Epithelial cell of proximal tubule (primary cell): ENCODE results near the gene NOTO. TPM values are rescaled to one million over a fixed set of nuclear protein-coding genes. Genes with fewer than 3 reads are reported as not detected.

Source experiments
- DNase-seq: peaks from one replicate; pipeline ENCODE4 v3.0.0-alpha.2; 2011; ENCODE audit warnings: low read depth
- H3K4me3 ChIP-seq: 2 replicates; pipeline ENCODE4 v1.5.1; 2011; ENCODE audit warnings: low read depth, mild to moderate bottlenecking, low read length
- total RNA-seq: library from RNA; depleted of rRNA; stranded (reverse); fragments of >200 nt; gene quantifications from 2 replicates; pipeline ENCODE4 v1.2.3, GENCODE V29; 2015
- TF ChIP-seq, protein P1 (sequence below): conservative IDR thresholded peaks from 2 replicates; pipeline ENCODE4 v1.5.1; 2012; ENCODE audit warnings: low read depth, mild to moderate bottlenecking, low read length

Gene NOTO
- total RNA-seq, 1 donor from 2014 or later = not detected

DNA sequence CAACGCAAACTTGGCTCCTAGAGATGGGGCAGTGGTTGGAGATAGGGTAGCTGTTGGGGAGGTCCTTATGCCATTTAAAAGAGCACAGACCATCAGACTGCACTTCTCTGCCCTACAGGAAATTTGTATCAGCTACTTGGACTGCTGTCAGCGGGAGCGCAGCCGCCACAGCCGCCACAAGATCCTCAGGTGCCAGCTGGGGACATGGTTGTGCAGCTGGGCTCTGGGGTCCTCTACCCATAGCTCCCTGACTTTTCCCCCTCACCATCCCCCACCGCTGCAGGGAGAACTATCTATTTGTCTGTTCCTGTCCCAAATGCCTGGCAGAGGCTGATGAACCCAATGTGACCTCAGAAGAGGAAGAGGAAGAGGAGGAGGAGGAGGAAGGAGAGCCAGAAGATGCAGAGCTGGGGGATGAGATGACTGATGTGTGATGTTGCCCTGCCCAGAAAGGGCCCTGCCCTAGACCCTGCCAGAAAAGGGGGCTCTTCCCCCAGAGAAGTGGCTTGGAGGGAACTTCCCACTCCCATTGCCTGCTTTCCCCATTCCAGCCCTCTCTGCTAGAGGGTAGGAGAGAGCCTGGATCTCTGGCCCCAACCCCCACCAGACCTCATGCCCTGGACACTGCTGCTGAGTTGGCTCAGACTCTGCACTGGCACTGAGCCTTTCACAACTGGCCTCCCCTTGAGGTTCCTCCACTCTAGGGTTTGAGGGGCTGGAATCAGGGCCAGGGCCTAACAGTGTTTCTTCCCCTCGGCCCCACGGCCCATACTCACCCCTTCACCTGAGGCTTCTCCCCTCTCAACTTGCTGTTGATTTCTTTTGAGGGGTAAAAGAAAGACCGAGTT is 23.4 kb downstream of the NOTO start:
- TF ChIP-seq, protein P1, sequence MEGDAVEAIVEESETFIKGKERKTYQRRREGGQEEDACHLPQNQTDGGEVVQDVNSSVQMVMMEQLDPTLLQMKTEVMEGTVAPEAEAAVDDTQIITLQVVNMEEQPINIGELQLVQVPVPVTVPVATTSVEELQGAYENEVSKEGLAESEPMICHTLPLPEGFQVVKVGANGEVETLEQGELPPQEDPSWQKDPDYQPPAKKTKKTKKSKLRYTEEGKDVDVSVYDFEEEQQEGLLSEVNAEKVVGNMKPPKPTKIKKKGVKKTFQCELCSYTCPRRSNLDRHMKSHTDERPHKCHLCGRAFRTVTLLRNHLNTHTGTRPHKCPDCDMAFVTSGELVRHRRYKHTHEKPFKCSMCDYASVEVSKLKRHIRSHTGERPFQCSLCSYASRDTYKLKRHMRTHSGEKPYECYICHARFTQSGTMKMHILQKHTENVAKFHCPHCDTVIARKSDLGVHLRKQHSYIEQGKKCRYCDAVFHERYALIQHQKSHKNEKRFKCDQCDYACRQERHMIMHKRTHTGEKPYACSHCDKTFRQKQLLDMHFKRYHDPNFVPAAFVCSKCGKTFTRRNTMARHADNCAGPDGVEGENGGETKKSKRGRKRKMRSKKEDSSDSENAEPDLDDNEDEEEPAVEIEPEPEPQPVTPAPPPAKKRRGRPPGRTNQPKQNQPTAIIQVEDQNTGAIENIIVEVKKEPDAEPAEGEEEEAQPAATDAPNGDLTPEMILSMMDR = no peak
- DNase-seq = no peak
- H3K4me3 ChIP-seq = no peak overlapping the region

- no peak overlapping the region for H3K4me3 ChIP-seq
- TF ChIP-seq, protein P1 = no peak
- DNase-seq = no peak
Observed at GRCh38 chr2:73227086-73227485, 24.7 kb downstream of the NOTO start.

DNA sequence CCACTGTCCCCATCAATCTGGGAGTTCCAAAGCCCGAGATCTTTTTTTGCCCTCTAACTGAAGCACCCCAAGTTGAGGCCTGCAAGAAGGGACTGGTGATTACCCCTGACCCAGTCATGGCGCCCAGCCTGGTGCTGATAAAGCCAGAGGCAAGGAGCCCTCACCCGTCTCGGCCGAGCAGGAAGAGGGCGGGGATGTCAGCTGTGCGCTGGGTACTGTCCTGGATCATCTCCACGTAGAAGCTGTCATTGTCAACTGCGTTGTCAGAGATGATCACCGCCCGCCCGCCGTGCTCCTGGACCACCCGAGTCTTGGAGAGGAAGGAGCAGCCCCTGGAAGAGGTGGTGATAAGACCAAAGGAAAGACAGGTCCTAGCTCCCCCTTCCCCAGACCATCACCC is 26.3 kb downstream of the NOTO start:
- DNase-seq = no peak
- H3K4me3 ChIP-seq = no peak overlapping the region
- TF ChIP-seq, protein P1 = no peak

GRCh38 chr2:73232403-73233153 is 30.2 kb downstream of the NOTO start:
- no peak for DNase-seq
- peak overlapping the region; percentile 88 for H3K4me3 ChIP-seq
- TF ChIP-seq, protein P1 = no peak

- DNase-seq = peak; percentile 96
- TF ChIP-seq, protein P1 = no peak
- peak within 1 kb of the TSS; percentile 88 for H3K4me3 ChIP-seq
Observed at GRCh38 chr2:73233154-73233931, 31.0 kb downstream of the NOTO start, which contains the start of gene PRADC1. Gene PRADC1 (minus strand): TSS chr2:73233239. CDS start chr2:73233160, 79 bp downstream.

DNA sequence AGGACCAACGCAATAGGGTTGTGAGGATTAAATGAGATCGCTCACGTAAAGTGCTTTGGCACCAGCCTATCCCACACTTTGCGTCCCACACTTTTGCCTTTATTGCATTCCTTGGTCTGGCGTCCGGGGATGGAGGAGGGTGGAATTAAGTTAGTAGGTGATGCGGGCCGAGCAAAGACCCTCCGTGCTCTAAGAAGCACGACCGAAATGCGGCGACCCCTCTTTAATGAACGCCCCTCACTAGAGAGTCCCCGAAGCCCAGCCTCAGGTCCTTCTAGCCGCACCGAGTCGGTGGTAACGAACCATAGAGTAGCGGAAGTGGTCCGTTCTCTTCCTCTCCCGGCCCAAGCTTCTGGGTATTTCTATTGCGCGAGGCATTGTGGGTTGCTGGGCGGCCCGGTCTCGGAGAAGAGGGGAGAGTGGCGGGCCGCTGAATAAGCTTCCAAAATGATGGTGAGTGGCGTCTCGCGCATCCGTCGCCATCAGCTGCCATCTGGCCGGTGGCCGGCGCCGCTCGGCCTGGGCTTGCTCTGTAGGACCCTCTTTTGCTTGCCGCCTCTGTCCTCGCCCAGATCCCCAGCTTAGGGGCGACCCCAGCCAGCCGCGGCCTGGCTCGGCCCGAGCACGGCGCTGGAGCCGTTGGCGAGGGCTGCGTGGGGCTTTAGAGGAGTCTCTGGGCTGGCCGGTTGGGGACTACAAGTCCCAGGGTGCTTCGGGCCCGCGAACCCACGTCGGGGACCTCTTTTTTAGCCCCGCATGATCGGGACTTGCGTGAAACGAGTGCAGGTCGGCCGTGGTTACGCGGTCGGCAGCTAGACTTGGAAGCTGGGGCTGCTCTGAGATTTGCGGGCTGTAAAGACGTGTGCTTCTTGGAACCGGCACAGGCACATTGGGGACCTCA is 31.8 kb downstream of the NOTO start, which contains the start of gene CCT7:
TSS of gene CCT7 (plus strand) at position 377 of the 901 bp plus-strand sequence. CDS start at position 448, 71 bp downstream.
- DNase-seq = peak; percentile 41

More for the DNA sequence above, 31.8 kb downstream of the NOTO start, which contains the start of gene CCT7:
- TF ChIP-seq, protein P1 = no peak
- H3K4me3 ChIP-seq = peak within 1 kb of the TSS; percentile 88
